ENCODE results near the gene CDC25B. TPM values are rescaled to one million over a fixed set of nuclear protein-coding genes. Genes with fewer than 3 reads are reported as not detected.

The CDC25B gene
- total and polyA plus RNA-seq, 2 experiments from 2014 or later = 15.1 to 21.9 TPM

DNA sequence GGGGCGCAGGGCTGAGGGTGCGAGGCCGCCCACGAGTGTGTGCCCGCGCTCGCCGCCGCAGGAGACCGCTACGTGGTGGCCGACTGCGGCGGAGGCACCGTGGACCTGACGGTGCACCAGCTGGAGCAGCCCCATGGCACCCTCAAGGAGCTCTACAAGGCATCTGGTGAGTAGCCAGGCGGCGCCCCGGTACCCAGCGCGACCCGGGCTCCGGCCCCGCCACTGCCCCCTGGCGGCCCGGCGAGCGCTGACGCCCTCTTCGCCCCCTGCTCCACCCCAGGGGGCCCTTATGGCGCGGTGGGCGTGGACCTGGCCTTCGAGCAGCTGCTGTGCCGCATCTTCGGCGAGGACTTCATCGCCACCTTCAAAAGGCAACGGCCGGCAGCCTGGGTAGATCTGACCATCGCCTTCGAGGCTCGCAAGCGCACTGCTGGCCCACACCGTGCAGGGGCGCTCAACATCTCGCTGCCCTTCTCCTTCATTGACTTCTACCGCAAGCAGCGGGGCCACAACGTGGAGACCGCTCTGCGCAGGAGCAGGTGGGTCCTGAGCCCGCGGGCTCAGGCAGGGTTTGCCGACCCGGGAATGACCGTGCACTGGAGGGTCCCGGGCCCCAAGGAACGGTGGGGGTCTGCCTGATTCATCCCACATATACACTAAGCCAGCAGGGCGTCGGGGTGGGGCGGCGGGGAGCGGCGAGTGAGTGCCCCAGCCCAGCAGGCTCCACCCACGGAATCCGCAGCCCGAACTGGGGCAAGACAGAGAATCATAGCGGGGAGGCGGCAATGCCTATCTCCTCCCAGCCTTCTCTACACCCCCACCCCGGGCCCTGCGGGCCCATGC lies 46.2 kb upstream of the CDC25B start:
- TF ChIP-seq, protein P1, sequence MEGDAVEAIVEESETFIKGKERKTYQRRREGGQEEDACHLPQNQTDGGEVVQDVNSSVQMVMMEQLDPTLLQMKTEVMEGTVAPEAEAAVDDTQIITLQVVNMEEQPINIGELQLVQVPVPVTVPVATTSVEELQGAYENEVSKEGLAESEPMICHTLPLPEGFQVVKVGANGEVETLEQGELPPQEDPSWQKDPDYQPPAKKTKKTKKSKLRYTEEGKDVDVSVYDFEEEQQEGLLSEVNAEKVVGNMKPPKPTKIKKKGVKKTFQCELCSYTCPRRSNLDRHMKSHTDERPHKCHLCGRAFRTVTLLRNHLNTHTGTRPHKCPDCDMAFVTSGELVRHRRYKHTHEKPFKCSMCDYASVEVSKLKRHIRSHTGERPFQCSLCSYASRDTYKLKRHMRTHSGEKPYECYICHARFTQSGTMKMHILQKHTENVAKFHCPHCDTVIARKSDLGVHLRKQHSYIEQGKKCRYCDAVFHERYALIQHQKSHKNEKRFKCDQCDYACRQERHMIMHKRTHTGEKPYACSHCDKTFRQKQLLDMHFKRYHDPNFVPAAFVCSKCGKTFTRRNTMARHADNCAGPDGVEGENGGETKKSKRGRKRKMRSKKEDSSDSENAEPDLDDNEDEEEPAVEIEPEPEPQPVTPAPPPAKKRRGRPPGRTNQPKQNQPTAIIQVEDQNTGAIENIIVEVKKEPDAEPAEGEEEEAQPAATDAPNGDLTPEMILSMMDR (IDR thresholded peaks at IDR 0.05; ENCODE audit: poor library complexity) = peak; percentile 69
- TF ChIP-seq EZH2phosphoT487 (IDR thresholded peaks at IDR 0.05; ENCODE audit: low read depth, severe bottlenecking, unreplicated experiment) (no peak), EZH2 (IDR thresholded peaks at IDR 0.05; ENCODE audit: borderline replicate concordance) (no peak)
- WGBS (ENCODE audit: low lambda C conversion rate, missing lambda C conversion rate) = 17% methylated on average over 58 of the region's 72 CpGs

DNA sequence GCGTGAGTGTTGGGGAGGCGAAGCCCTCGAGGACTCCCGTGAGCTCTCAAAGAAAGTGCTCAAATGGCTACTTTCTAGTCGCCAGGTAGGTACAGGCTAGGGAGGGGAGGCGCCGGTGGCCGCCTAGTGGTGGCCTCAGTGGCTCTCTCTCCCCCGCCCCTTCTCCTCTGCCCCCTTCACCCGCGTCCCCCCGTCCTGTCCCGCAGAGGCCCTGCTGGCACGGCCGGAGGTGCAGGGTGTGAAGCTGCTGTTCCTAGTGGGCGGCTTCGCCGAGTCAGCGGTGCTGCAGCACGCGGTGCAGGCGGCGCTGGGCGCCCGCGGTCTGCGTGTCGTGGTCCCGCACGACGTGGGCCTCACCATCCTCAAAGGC lies 44.8 kb upstream of the CDC25B start:
- Histone ChIP-seq H4K20me1 (ENCODE audit: insufficient read depth, poor library complexity, severe bottlenecking) (no peaks in the 10 kb centered on the region), H3K9me3 (ENCODE audit: low read depth) (no peaks in the 10 kb centered on the region), H3K27ac (no peak overlapping the region), H3K4me3 (no peak overlapping the region), H3K27me3 (peaks cover 52% of the 10 kb centered on the region), H2AFZ (peak overlapping the region; percentile 56), H3K4me2 (peak overlapping the region; percentile 90), H3K9me2 (replicated peaks; ENCODE audit: insufficient read depth) (no peaks in the 10 kb centered on the region), H3K36me3 (replicated peaks; ENCODE audit: insufficient read depth, low read depth) (no peaks in the 10 kb centered on the region), H3K79me2 (no peaks in the 10 kb centered on the region), H3K4me1 (ENCODE audit: insufficient read depth) (peaks cover 12% of the 10 kb centered on the region)
- no peak for DNase-seq (ENCODE audit: low spot score)
- WGBS (ENCODE audit: low lambda C conversion rate, missing lambda C conversion rate) = 30% methylated on average over 27 of the region's 31 CpGs
- TF ChIP-seq, protein P1 (IDR thresholded peaks at IDR 0.05; ENCODE audit: poor library complexity) = no peak
- peak; percentile 11 for TF ChIP-seq EZH2 (IDR thresholded peaks at IDR 0.05; ENCODE audit: borderline replicate concordance)

More for the DNA sequence above, 46.2 kb upstream of the CDC25B start:
- no peaks in the 10 kb centered on the region for H3K36me3 ChIP-seq (replicated peaks; ENCODE audit: insufficient read depth, low read depth)
- H4K20me1 ChIP-seq (ENCODE audit: insufficient read depth, poor library complexity, severe bottlenecking) = no peaks in the 10 kb centered on the region
- no peak overlapping the region for H2AFZ ChIP-seq
- H3K9me2 ChIP-seq (replicated peaks; ENCODE audit: insufficient read depth) = no peaks in the 10 kb centered on the region
- H3K27me3 ChIP-seq = peaks cover 60% of the 10 kb centered on the region
- H3K79me2 ChIP-seq = no peaks in the 10 kb centered on the region
- no peaks in the 10 kb centered on the region for H3K9me3 ChIP-seq (ENCODE audit: low read depth)
- no peak overlapping the region for H3K27ac ChIP-seq
- peak overlapping the region; percentile 71 for H3K4me2 ChIP-seq
- H3K4me3 ChIP-seq = no peak overlapping the region
- peaks cover 12% of the 10 kb centered on the region for H3K4me1 ChIP-seq (ENCODE audit: insufficient read depth)
- peak; percentile 64 for DNase-seq (ENCODE audit: low spot score)

DNA sequence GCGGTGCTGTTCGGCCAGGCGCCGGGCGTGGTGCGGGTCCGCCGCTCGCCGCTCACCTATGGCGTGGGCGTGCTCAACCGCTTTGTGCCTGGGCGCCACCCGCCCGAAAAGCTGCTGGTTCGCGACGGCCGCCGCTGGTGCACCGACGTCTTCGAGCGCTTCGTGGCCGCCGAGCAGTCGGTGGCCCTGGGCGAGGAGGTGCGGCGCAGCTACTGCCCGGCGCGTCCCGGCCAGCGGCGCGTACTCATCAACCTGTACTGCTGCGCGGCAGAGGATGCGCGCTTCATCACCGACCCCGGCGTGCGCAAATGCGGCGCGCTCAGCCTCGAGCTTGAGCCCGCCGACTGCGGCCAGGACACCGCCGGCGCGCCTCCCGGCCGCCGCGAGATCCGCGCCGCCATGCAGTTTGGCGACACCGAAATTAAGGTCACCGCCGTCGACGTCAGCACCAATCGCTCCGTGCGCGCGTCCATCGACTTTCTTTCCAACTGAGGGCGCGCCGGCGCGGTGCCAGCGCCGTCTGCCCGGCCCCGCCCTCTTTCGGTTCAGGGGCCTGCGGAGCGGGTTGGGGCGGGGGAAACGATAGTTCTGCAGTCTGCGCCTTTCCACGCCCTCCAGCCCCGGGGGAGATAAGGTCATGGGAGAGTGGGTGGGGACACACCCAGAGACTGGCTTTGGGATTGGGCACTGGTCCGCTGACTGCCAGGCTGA lies 44.3 kb upstream of the CDC25B start:
- no peaks in the 10 kb centered on the region for H3K79me2 ChIP-seq
- H3K4me2 ChIP-seq = peak overlapping the region; percentile 90
- peaks cover 12% of the 10 kb centered on the region for H3K4me1 ChIP-seq (ENCODE audit: insufficient read depth)
- no peaks in the 10 kb centered on the region for H3K9me3 ChIP-seq (ENCODE audit: low read depth)
- H2AFZ ChIP-seq = peak overlapping the region; percentile 56
- no peaks in the 10 kb centered on the region for H3K36me3 ChIP-seq (replicated peaks; ENCODE audit: insufficient read depth, low read depth)
- peak overlapping the region; percentile 27 for H3K4me3 ChIP-seq
- DNase-seq (ENCODE audit: low spot score) = peak; percentile 63
- H3K27me3 ChIP-seq = peaks cover 48% of the 10 kb centered on the region
- no peaks in the 10 kb centered on the region for H4K20me1 ChIP-seq (ENCODE audit: insufficient read depth, poor library complexity, severe bottlenecking)
- WGBS (ENCODE audit: low lambda C conversion rate, missing lambda C conversion rate) = 7% methylated on average over 86 of the region's 95 CpGs
- H3K27ac ChIP-seq = no peak overlapping the region
- no peaks in the 10 kb centered on the region for H3K9me2 ChIP-seq (replicated peaks; ENCODE audit: insufficient read depth)
- TF ChIP-seq EZH2 (IDR thresholded peaks at IDR 0.05; ENCODE audit: borderline replicate concordance) = no peak
- no peak for TF ChIP-seq EZH2phosphoT487 (IDR thresholded peaks at IDR 0.05; ENCODE audit: low read depth, severe bottlenecking, unreplicated experiment)
- TF ChIP-seq, protein P1 (IDR thresholded peaks at IDR 0.05; ENCODE audit: poor library complexity) = no peak
